CD4-positive, alpha-beta memory T cell (primary cell): ENCODE measurements around the gene FRRS1L. TPM values are rescaled to one million over a fixed set of nuclear protein-coding genes. Genes with fewer than 3 reads are reported as not detected.

Source experiments
- CTCF ChIA-PET: fragments of 350-600 bp; sonication (Branson Sonifier 250); formaldehyde crosslinking; loops from one replicate; lab custom pipeline; 2021; ENCODE audit warnings: inconsistent platforms; ENCODE audit not compliant: partially characterized antibody; lab: Charles Lee
- POLR2A ChIA-PET: fragments of 350-600 bp; sonication (Branson Sonifier 250); formaldehyde crosslinking; loops from one replicate; lab custom pipeline; 2021; ENCODE audit not compliant: partially characterized antibody; lab: Charles Lee
- DNase-seq, 5 donors: peaks; one replicate each; pipeline versions ENCODE4 v3.0.0 to v3.0.0-alpha.2; 2020 to 2022; ENCODE audit warnings: mixed read lengths in 1 of 5
- H3K27ac ChIP-seq: one replicate; pipeline ENCODE4 v1.7.0; 2013; ENCODE audit warnings: low read depth, low read length
- H3K27me3 ChIP-seq: 2 replicates; pipeline ENCODE4 v1.7.0; 2013; ENCODE audit warnings: mild to moderate bottlenecking, low read length, moderate library complexity; ENCODE audit not compliant: insufficient read depth
- H3K36me3 ChIP-seq: 2 replicates; pipeline ENCODE4 v1.7.0; 2013; ENCODE audit warnings: mild to moderate bottlenecking, low read length, moderate library complexity; ENCODE audit not compliant: insufficient read depth
- H3K4me1 ChIP-seq: 2 replicates; pipeline ENCODE4 v1.7.0; 2013; ENCODE audit warnings: mild to moderate bottlenecking, low read length, moderate library complexity; ENCODE audit not compliant: insufficient read depth
- H3K4me3 ChIP-seq, 2 donors: one replicate each; pipeline ENCODE4 v1.7.0; 2013; ENCODE audit warnings: low read length in 2 of 2, mild to moderate bottlenecking in 1 of 2
- H3K9me3 ChIP-seq, 2 donors: one replicate each; pipeline ENCODE4 v1.7.0; 2013; ENCODE audit warnings: low read length in 2 of 2, control low read depth in 1 of 2; ENCODE audit not compliant: control insufficient read depth in 1 of 2
- H3K27ac Mint-ChIP-seq, 7 donors: one replicate each; pipeline ENCODE4 v1.8.0; 2020 to 2021; ENCODE audit warnings: mixed read lengths in 7 of 7, mild to moderate bottlenecking in 6 of 7, inconsistent platforms in 3 of 7, moderate library complexity in 3 of 7
- H3K27me3 Mint-ChIP-seq, 2 donors: one replicate each; pipeline ENCODE4 v1.8.0; 2020 to 2021; ENCODE audit warnings: mixed read lengths in 2 of 2
- H3K36me3 Mint-ChIP-seq, 2 donors: one replicate each; pipeline ENCODE4 v1.8.0; 2020 to 2021; ENCODE audit warnings: mixed read lengths in 2 of 2, inconsistent platforms in 1 of 2, mild to moderate bottlenecking in 1 of 2
- H3K4me1 Mint-ChIP-seq, 4 donors: one replicate each; pipeline ENCODE4 v1.8.0; 2020 to 2021; ENCODE audit warnings: mixed read lengths in 4 of 4, mild to moderate bottlenecking in 1 of 4
- H3K4me3 Mint-ChIP-seq, 8 donors: one replicate each; pipeline ENCODE4 v1.8.0; 2020 to 2021; ENCODE audit warnings: mixed read lengths in 8 of 8, mild to moderate bottlenecking in 7 of 8, moderate library complexity in 6 of 8, inconsistent platforms in 3 of 8
- H3K9me3 Mint-ChIP-seq, 8 donors: one replicate each; pipeline ENCODE4 v1.8.0; 2020 to 2021; ENCODE audit warnings: mixed read lengths in 8 of 8, mild to moderate bottlenecking in 5 of 8, inconsistent platforms in 3 of 8, moderate library complexity in 1 of 8
- intact Hi-C: fragments of 100-400 bp; cut with micrococcal nuclease; formaldehyde crosslinking; loops from one replicate; pipeline ENCODE4 v1.15.1; 2023
- polyA plus RNA-seq, 2 donors: library from polyadenylated mRNA; unstranded; fragments of 300-500 nt; fragmentation: Illumina TruSeq; gene quantifications; one replicate each; pipeline ENCODE4 v1.2.3, GENCODE V29; 2021
- total RNA-seq, 2 experiments: library from RNA; stranded (reverse); gene quantifications; one replicate each; pipeline ENCODE4 v1.2.3, GENCODE V29; 2021

FRRS1L gene
- total and polyA plus RNA-seq, 4 experiments from 2014 or later, result not detected

DNA sequence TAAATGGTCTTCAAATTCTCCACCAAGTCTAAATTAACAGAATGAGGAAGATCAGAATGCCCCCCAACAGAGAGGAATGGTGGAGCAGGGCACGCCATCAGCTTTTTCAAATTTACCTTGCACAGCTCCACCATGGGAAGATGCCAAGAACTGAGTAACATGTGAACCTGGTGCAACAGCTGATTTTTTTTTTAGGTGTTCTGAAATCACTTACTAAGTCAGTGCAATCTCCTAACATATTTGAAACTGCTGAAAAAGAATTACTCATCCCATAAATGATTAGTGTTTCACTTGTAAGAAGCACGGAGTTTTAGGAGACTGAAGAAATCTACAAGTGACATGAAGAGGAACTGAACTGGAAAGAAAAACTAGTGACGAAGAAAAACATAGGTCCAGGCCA, 52.4 kb downstream of the FRRS1L start:
- no peaks in the 10 kb centered on the region for H3K27me3 ChIP-seq
- intact Hi-C loops, result loop anchor here (5.0 kb wide), 2 partner anchors 32 to 1832 kb away; partner anchors contain the start of gene RAD23B
- Mint-ChIP-seq H3K36me3 (peaks cover 16 to 22% of the 10 kb centered on the region in 2 donors), H3K9me3 (no peaks in the 10 kb centered on the region), H3K4me3 (peak overlapping the region in 6 of 8 donors; percentile 35 to 78 (median 58)), H3K27ac (peak overlapping the region; percentile 25 to 74 (median 69)), H3K27me3 (no peaks in the 10 kb centered on the region), H3K4me1 (peaks cover 56 to 88% (median 72%) of the 10 kb centered on the region in 4 donors)
- no peak for DNase-seq
- POLR2A ChIA-PET, result interaction anchor here (0.5 kb wide), 1 partner anchor 14 kb away, joined by 3 read pairs; no protein-coding TSS in a partner anchor
- peaks cover 85% of the 10 kb centered on the region for H3K4me1 ChIP-seq
- H3K9me3 ChIP-seq, result no peaks in the 10 kb centered on the region
- CTCF ChIA-PET, result no interaction called here
- no peak overlapping the region for H3K27ac ChIP-seq
- H3K4me3 ChIP-seq, result no peak overlapping the region
- H3K36me3 ChIP-seq, result no peaks in the 10 kb centered on the region

DNA sequence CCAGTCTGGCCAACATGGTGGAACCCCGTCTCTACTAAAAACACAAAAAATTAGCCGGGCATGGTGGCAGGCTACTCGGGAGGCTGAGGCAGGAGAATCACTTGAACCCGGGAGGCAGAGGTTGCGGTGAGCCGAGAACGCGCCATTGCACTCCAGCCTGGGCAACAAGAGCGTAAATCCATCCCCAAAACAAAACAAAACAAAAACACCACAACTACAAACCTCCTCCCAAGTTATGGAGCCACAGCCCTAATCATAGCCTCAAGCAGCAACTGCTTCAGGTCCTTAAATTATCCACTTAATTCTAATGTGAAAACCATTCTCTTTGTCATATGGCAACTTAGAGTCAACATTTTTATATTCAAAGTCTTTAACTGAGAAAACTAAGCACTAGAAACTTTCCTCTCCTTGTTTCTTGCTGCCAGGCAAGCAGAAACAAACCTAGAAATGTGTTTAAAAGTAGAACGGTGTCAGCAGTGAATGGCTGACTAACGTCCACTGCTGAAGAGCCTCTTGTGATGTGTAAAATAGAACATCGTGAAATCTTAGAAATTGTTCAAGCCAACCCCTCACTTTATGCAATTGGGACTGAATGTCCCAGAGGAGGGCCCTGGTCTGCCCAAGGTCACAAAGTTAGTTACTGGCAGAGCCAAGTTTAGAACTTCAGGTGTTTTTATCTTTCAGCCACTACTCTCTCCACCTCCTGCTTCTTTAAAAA, 53.0 kb downstream of the FRRS1L start:
- intact Hi-C loops, result no loop called here
- Mint-ChIP-seq H3K4me1 (peaks cover 60 to 92% (median 75%) of the 10 kb centered on the region in 4 donors), H3K36me3 (peaks cover 16 to 22% of the 10 kb centered on the region in 2 donors), H3K27ac (peak overlapping the region; percentile 17 to 74 (median 63)), H3K9me3 (no peaks in the 10 kb centered on the region), H3K27me3 (no peaks in the 10 kb centered on the region), H3K4me3 (peak overlapping the region in 6 of 8 donors; percentile 31 to 78 (median 58))
- H3K36me3 ChIP-seq, result no peaks in the 10 kb centered on the region
- ChIA-PET POLR2A (no interaction called here), CTCF (no interaction called here)
- peaks cover 92% of the 10 kb centered on the region for H3K4me1 ChIP-seq
- no peak overlapping the region for H3K4me3 ChIP-seq
- H3K27ac ChIP-seq, result no peak overlapping the region
- no peaks in the 10 kb centered on the region for H3K27me3 ChIP-seq
- no peak for DNase-seq
- H3K9me3 ChIP-seq, result no peaks in the 10 kb centered on the region

DNA sequence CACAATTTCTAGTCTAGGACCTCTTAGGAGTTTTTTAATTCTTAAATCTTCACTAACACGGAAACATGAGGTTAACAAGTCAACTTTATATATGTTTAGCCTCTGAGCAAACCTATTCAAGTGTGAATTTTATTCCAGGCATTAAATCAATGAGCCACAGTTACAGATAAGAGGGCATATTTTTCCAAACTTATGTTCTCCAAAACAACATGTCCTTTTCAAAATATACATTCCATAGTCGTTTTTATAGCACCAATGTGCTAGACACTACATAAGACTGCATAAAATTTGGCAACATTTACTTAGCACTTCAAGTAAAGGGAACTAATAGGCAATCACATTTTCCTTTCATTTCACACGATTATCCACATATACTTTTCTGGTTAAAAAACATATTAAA, 53.8 kb downstream of the FRRS1L start:
- Histone ChIP-seq H3K27ac (no peak overlapping the region), H3K27me3 (no peaks in the 10 kb centered on the region), H3K4me3 (no peak overlapping the region), H3K4me1 (peaks cover 96% of the 10 kb centered on the region), H3K9me3 (no peaks in the 10 kb centered on the region), H3K36me3 (no peaks in the 10 kb centered on the region)
- H3K4me3 Mint-ChIP-seq, result peak overlapping the region in 3 of 8 donors; percentile 34 to 78 (median 61)
- no peak for DNase-seq
- peaks cover 16% of the 10 kb centered on the region in 2 donors for H3K36me3 Mint-ChIP-seq
- peaks cover 58 to 94% (median 77%) of the 10 kb centered on the region in 4 donors for H3K4me1 Mint-ChIP-seq
- H3K9me3 Mint-ChIP-seq, result no peaks in the 10 kb centered on the region
- POLR2A ChIA-PET, result no interaction called here
- intact Hi-C loops, result no loop called here
- H3K27me3 Mint-ChIP-seq, result no peaks in the 10 kb centered on the region
- CTCF ChIA-PET, result no interaction called here
- peak overlapping the region in 5 of 7 donors; percentile 31 to 82 (median 68) for H3K27ac Mint-ChIP-seq

- H3K4me3 Mint-ChIP-seq, result peak overlapping the region; percentile 17 to 82 (median 78)
- H3K4me3 ChIP-seq, result peak overlapping the region in 1 of 2 donors; percentile 29
- peaks cover 8 to 12% of the 10 kb centered on the region in 2 donors for H3K36me3 Mint-ChIP-seq
- H3K27me3 Mint-ChIP-seq, result no peaks in the 10 kb centered on the region
- CTCF ChIA-PET, result no interaction called here
- H3K4me1 ChIP-seq, result peaks cover 88% of the 10 kb centered on the region
- peaks cover 54 to 84% (median 70%) of the 10 kb centered on the region in 4 donors for H3K4me1 Mint-ChIP-seq
- H3K27me3 ChIP-seq, result no peaks in the 10 kb centered on the region
- DNase-seq, result peak; percentile 50 to 71 (median 64)
- peak overlapping the region; percentile 57 for H3K27ac ChIP-seq
- no peaks in the 10 kb centered on the region for H3K9me3 ChIP-seq
- H3K9me3 Mint-ChIP-seq, result no peaks in the 10 kb centered on the region
- POLR2A ChIA-PET, result interaction anchor here (2.0 to 4.6 kb wide), 2 partner anchors 8 to 10 kb away, joined by 6 to 51 read pairs; partner anchors contain the start of gene TMEM245
- intact Hi-C loops, result loop anchor here (1.0 kb wide), 2 partner anchors 8 to 9 kb away; partner anchors contain the start of gene TMEM245
- H3K27ac Mint-ChIP-seq, result peak overlapping the region; percentile 82 to 98 (median 95)
- peaks cover 2% of the 10 kb centered on the region for H3K36me3 ChIP-seq
Measured at GRCh38 chr9:109110329-109111021, 56.6 kb downstream of the FRRS1L start.

GRCh38 chr9:109109967-109110328, 57.1 kb downstream of the FRRS1L start:
- CTCF ChIA-PET, result interaction anchor here (1.1 to 1.4 kb wide), 3 partner anchors 8 to 14 kb away, joined by 4 to 10 read pairs (median 6); no protein-coding TSS in a partner anchor
- Mint-ChIP-seq H3K27me3 (no peaks in the 10 kb centered on the region), H3K36me3 (peaks cover 14 to 17% of the 10 kb centered on the region in 2 donors), H3K9me3 (no peaks in the 10 kb centered on the region), H3K27ac (peak overlapping the region; percentile 82 to 98 (median 95)), H3K4me1 (peaks cover 53 to 80% (median 69%) of the 10 kb centered on the region in 4 donors), H3K4me3 (peak overlapping the region; percentile 17 to 82 (median 78))
- Histone ChIP-seq H3K9me3 (no peaks in the 10 kb centered on the region), H3K27me3 (no peaks in the 10 kb centered on the region), H3K4me3 (no peak overlapping the region), H3K4me1 (peaks cover 85% of the 10 kb centered on the region), H3K36me3 (peaks cover 6% of the 10 kb centered on the region), H3K27ac (peak overlapping the region; percentile 57)
- no peak for DNase-seq
- POLR2A ChIA-PET, result interaction anchor here (0.7 to 4.6 kb wide), 3 partner anchors 9 to 25 kb away, joined by 4 to 51 read pairs (median 6); partner anchors contain the start of gene TMEM245
- intact Hi-C loops, result loop anchor here (1.0 to 2.0 kb wide), 3 partner anchors 8 to 17 kb away; partner anchors contain the start of gene TMEM245

GRCh38 chr9:109108318-109108717, 58.7 kb downstream of the FRRS1L start:
- peak overlapping the region; percentile 57 to 95 (median 85) for H3K27ac Mint-ChIP-seq
- Histone ChIP-seq H3K4me1 (peaks cover 71% of the 10 kb centered on the region), H3K9me3 (no peaks in the 10 kb centered on the region), H3K4me3 (no peak overlapping the region), H3K27me3 (no peaks in the 10 kb centered on the region), H3K27ac (no peak overlapping the region), H3K36me3 (peaks cover 6% of the 10 kb centered on the region)
- peak overlapping the region in 6 of 8 donors; percentile 8 to 67 (median 32) for H3K4me3 Mint-ChIP-seq
- no peaks in the 10 kb centered on the region for H3K27me3 Mint-ChIP-seq
- intact Hi-C loops, result loop anchor here (2.0 kb wide), 1 partner anchor 16 kb away; no protein-coding TSS in a partner anchor
- CTCF ChIA-PET, result no interaction called here
- H3K4me1 Mint-ChIP-seq, result peaks cover 46 to 70% (median 58%) of the 10 kb centered on the region in 4 donors
- peaks cover 17 to 19% of the 10 kb centered on the region in 2 donors for H3K36me3 Mint-ChIP-seq
- no peak for DNase-seq
- H3K9me3 Mint-ChIP-seq, result peaks cover 0 to 4% (median 2%) of the 10 kb centered on the region in 8 donors
- POLR2A ChIA-PET, result interaction anchor here (2.0 to 4.6 kb wide), 2 partner anchors 8 to 10 kb away, joined by 6 to 51 read pairs; partner anchors contain the start of gene TMEM245
